NB4 (cell line): ENCODE measurements around the gene PTPMT1.
A peak's percentile ranks its signal among the peaks of the same experiment; 100 is the strongest.

ENCODE experiments used
- DNase-seq: peaks from one replicate; pipeline ENCODE4 v3.0.0; 2010; ENCODE audit warnings: low read depth
- H3K4me3 ChIP-seq: one replicate; pipeline ENCODE4 v1.5.1; 2011; ENCODE audit warnings: mild to moderate bottlenecking, low read depth, low read length, moderate library complexity
- CTCF ChIP-seq: IDR thresholded peaks from one replicate; pipeline ENCODE4 v1.5.1; 2012; ENCODE audit warnings: low read depth, low read length
- MYC ChIP-seq: IDR thresholded peaks from 2 replicates; pipeline ENCODE4 v1.6.1; 2011; ENCODE audit warnings: low read depth, low read length
- POLR2A ChIP-seq: IDR thresholded peaks from 2 replicates; pipeline ENCODE4 v1.6.1; 2011; ENCODE audit warnings: mild to moderate bottlenecking; ENCODE audit not compliant: insufficient read length; ENCODE audit errors: extremely low read depth
- TF ChIP-seq, protein P1 (sequence below): IDR thresholded peaks from 2 replicates; pipeline ENCODE4 v1.6.1; 2011; ENCODE audit warnings: low read depth, low read length

The PTPMT1 gene

GRCh38 chr11:47589584-47589976 lies 24.2 kb downstream of the PTPMT1 start:
- no peak for DNase-seq
- TF ChIP-seq MYC (no peak), POLR2A (no peak), CTCF (no peak)
- peak overlapping the region; percentile 88 for H3K4me3 ChIP-seq

- no peak for DNase-seq
- H3K4me3 ChIP-seq, result no peak overlapping the region
- TF ChIP-seq, protein P1, sequence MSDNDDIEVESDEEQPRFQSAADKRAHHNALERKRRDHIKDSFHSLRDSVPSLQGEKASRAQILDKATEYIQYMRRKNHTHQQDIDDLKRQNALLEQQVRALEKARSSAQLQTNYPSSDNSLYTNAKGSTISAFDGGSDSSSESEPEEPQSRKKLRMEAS, result no peak
- TF ChIP-seq MYC (no peak), POLR2A (no peak), CTCF (no peak)
Measured at GRCh38 chr11:47589977-47590861, 24.8 kb downstream of the PTPMT1 start.

DNA sequence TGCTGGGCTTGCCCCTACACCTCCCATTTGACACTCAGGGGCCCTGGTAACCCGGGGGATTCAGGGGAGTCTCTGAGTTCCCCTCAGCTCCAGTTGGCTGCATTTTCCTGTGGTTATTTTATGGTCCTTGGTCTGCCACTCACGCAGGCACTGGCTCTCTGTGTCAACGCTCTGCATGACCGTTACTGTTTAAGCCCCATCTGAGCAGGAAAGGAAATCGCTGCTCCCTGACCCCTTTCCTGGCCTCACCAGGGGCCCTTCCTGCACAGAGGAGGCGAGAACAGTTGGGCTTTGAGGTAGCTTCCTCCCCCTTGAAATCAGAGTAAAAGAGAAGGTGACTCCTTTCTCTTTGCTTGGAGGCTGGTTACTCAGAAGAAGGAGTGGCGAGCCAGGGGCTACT lies 26.4 kb downstream of the PTPMT1 start:
- H3K4me3 ChIP-seq, result peak overlapping the region; percentile 21
- peak; percentile 98 for DNase-seq
- TF ChIP-seq CTCF, result no peak
- TF ChIP-seq, protein P1, result peak; percentile 54; the same call in 1 of the 2 replicates
- peak; percentile 77 for TF ChIP-seq MYC
- TF ChIP-seq POLR2A, result no peak

GRCh38 chr11:47592251-47592650 lies 26.9 kb downstream of the PTPMT1 start:
- peak overlapping the region; percentile 21 for H3K4me3 ChIP-seq
- TF ChIP-seq CTCF (no peak), POLR2A (no peak), MYC (no peak)
- TF ChIP-seq, protein P1, result no peak
- DNase-seq, result no peak

DNA sequence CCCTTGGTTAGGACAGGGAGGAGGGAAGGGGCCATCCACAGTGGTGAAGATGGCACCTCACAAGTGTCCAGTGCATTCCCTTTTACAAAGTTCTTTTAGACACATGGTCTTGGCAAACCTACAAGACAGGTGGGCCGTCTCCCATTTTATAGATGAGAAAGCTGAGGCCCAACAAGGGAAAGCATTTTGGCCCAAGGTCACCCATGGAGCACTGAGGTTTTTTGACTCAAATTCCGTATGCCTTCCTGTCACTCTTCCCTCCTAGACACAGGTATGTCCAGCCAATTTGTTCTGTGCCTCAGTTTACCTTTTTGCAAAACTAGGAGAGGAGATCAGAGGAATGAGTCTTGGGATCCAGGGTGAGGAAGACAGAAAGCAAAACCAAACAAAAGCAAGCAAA lies 27.6 kb downstream of the PTPMT1 start:
- H3K4me3 ChIP-seq, result no peak overlapping the region
- TF ChIP-seq, protein P1, result no peak
- TF ChIP-seq MYC (no peak), POLR2A (no peak), CTCF (no peak)
- DNase-seq, result no peak

- DNase-seq, result no peak
- no peak overlapping the region for H3K4me3 ChIP-seq
- TF ChIP-seq POLR2A (no peak), CTCF (no peak), MYC (no peak)
- TF ChIP-seq, protein P1, result no peak
Measured at GRCh38 chr11:47593492-47593933, 28.1 kb downstream of the PTPMT1 start.
